ENCODE results near the gene COBL. TPM values are rescaled to one million over a fixed set of nuclear protein-coding genes. Genes with fewer than 3 reads are reported as not detected.

The COBL gene
- total and polyA plus RNA-seq, 9 of the 15 experiments (the other 6 are each of a cell fraction or from before 2014, with no cell fraction given): 0.01 to 2.4 (median 0.09) TPM; not detected in 3

GRCh38 chr7:51219261-51219988, 97.2 kb downstream of the COBL start:
- H2AFZ ChIP-seq (ENCODE audit: low read depth, low read length): no peak overlapping the region
- peaks cover 2 to 32% of the 10 kb centered on the region in 2 experiments; a peak in 4 of 5 replicates for H3K27me3 ChIP-seq (ENCODE audit: control insufficient read depth in 2 of 2, insufficient read depth in 2 of 2, low read length in 2 of 2)
- H3K4me2 ChIP-seq (ENCODE audit: insufficient read depth, low read length): no peak overlapping the region
- in situ Hi-C loops (cut with MboI): no loop called here
- TF ChIP-seq, protein P1, sequence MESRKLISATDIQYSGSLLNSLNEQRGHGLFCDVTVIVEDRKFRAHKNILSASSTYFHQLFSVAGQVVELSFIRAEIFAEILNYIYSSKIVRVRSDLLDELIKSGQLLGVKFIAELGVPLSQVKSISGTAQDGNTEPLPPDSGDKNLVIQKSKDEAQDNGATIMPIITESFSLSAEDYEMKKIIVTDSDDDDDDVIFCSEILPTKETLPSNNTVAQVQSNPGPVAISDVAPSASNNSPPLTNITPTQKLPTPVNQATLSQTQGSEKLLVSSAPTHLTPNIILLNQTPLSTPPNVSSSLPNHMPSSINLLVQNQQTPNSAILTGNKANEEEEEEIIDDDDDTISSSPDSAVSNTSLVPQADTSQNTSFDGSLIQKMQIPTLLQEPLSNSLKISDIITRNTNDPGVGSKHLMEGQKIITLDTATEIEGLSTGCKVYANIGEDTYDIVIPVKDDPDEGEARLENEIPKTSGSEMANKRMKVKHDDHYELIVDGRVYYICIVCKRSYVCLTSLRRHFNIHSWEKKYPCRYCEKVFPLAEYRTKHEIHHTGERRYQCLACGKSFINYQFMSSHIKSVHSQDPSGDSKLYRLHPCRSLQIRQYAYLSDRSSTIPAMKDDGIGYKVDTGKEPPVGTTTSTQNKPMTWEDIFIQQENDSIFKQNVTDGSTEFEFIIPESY (CRISPR knock-in tag; IDR thresholded peaks at IDR 0.05): peak; percentile 76
- TF ChIP-seq NCOR1 (IDR thresholded peaks at IDR 0.05): no peak
- no peak overlapping the region for H3K27ac ChIP-seq (ENCODE audit: extremely low read depth, low read depth, low read length)
- DNase-seq (ENCODE audit: extremely low read depth in 1 of 4, low spot score in 3 of 4): no peak
- no peaks in the 10 kb centered on the region; a peak in 1 of 5 replicates for H3K4me1 ChIP-seq (replicated peaks in 1 of 2; ENCODE audit: control insufficient read depth in 2 of 2, insufficient read depth in 2 of 2, low read length in 2 of 2)
- BruUV-seq (replicated peaks): no TSS peak
- no peaks in the 10 kb centered on the region for H3K9me3 ChIP-seq (replicated peaks; ENCODE audit: control insufficient read depth, insufficient read depth, low read depth, low read length)
- no peaks in the 10 kb centered on the region for H3K79me2 ChIP-seq (ENCODE audit: control insufficient read depth, insufficient read depth, low read length)
- H3K9me1 ChIP-seq (ENCODE audit: control insufficient read depth, insufficient read depth, low read length): peaks cover 3% of the 10 kb centered on the region
- no peak overlapping the region; a peak in 1 of 4 replicates for H3K9ac ChIP-seq (ENCODE audit: insufficient read depth in 1 of 2, low read depth in 2 of 2, low read length in 2 of 2)
- peak; percentile 51; the same call in 2 of the 3 replicates for ATAC-seq
- H3K36me3 ChIP-seq (ENCODE audit: control insufficient read depth, insufficient read depth, low read length): no peaks in the 10 kb centered on the region
- no peaks in the 10 kb centered on the region; the same call in 1 of the 2 replicates for H4K20me1 ChIP-seq (replicated peaks; ENCODE audit: control insufficient read depth, insufficient read depth, low read length)
- no peak overlapping the region for H3K4me3 ChIP-seq
- CTCF ChIA-PET (ENCODE audit: low intra/inter-chr PET ratio): no interaction called here
- 18% methylated on average over 18 of the region's 18 CpGs for WGBS (ENCODE audit: insufficient coverage, low coverage, missing lambda C conversion rate)
- POLR2A ChIA-PET: interaction anchor here (0.7 kb wide), 1 partner anchor 12 kb away, joined by 3 read pairs; no protein-coding TSS in a partner anchor
- FAIRE-seq: no peak
- intact Hi-C loops (cut with micrococcal nuclease): no loop called here
